ENCODE measurements around the gene SLC30A2.

DNA sequence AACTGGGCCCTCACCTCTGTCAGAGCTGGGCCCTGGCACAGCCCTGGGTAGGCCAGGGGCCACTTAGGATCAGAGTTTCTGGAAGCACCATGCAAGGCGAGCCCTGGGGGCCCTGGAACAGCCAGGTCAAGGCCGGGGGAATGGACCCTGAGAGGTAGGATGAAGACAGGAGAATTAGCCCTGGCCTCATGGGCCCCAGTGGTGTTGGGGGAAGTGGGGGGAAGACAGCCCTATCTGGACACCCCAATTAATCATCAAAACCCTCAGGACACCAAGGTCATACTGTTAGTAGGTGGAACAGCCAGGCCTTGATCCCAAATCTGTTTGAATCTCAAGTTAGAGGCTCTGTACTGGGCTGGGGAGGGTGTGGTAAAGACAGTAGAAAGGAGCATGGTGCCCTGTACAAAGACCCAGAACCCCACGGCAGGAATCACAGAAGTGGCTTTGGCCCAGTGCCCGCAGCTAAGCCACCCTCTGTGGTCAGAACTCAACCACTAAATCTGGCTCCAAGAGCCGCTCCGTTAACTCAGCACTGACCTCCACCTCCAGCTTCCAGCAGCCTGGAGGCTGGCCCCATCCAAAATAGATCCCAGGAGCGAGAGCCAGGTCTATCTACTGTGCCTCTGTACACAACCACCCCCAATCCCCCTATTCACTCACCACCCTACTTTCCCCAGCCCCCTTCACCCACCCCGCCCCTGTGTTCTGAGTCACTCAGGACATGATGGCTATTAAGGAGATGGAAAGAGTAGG, 35.5 kb upstream of the SLC30A2 start:
- TF ChIP-seq, protein P1, sequence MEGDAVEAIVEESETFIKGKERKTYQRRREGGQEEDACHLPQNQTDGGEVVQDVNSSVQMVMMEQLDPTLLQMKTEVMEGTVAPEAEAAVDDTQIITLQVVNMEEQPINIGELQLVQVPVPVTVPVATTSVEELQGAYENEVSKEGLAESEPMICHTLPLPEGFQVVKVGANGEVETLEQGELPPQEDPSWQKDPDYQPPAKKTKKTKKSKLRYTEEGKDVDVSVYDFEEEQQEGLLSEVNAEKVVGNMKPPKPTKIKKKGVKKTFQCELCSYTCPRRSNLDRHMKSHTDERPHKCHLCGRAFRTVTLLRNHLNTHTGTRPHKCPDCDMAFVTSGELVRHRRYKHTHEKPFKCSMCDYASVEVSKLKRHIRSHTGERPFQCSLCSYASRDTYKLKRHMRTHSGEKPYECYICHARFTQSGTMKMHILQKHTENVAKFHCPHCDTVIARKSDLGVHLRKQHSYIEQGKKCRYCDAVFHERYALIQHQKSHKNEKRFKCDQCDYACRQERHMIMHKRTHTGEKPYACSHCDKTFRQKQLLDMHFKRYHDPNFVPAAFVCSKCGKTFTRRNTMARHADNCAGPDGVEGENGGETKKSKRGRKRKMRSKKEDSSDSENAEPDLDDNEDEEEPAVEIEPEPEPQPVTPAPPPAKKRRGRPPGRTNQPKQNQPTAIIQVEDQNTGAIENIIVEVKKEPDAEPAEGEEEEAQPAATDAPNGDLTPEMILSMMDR (IDR thresholded peaks at IDR 0.05; ENCODE audit: insufficient read depth, low read depth, low read length): no peak
- no peak for TF ChIP-seq EZH2 (IDR thresholded peaks at IDR 0.05; ENCODE audit: insufficient read depth, low read length)

Measured in astrocyte (in vitro differentiated cells and primary cell).